ENCODE results near the gene FTSJ1.

The FTSJ1 gene

GRCh38 chrX:48531358-48531959, 55.5 kb downstream of the FTSJ1 start:
- no peak for DNase-seq

- DNase-seq: no peak
Observed at GRCh38 chrX:48532161-48532560, 56.2 kb downstream of the FTSJ1 start.

GRCh38 chrX:48533165-48533564, 57.2 kb downstream of the FTSJ1 start:
- no peak for DNase-seq

Data from activated T-cell treated with anti-CD3 and anti-CD28 coated beads, Interleukin-2, amount 50 U/mL, for 1 hour (primary cell).